Glutamatergic neuron (in vitro differentiated cells): ENCODE results near the gene JDP2. TPM values are rescaled to one million over a fixed set of nuclear protein-coding genes. Genes with fewer than 3 reads are reported as not detected.

ENCODE experiments used
- DNase-seq: peaks from one replicate; pipeline ENCODE4 v3.0.0; 2022
- H3K27ac Mint-ChIP-seq: one replicate; pipeline ENCODE4 v1.8.0; 2020; ENCODE audit warnings: mild to moderate bottlenecking, mixed read lengths, inconsistent platforms; ENCODE audit not compliant: unreplicated experiment
- H3K27me3 Mint-ChIP-seq: one replicate; pipeline ENCODE4 v1.8.0; 2020; ENCODE audit warnings: mild to moderate bottlenecking, moderate library complexity, mixed read lengths, inconsistent platforms; ENCODE audit not compliant: unreplicated experiment
- H3K36me3 Mint-ChIP-seq: one replicate; pipeline ENCODE4 v1.8.0; 2020; ENCODE audit warnings: mild to moderate bottlenecking, mixed read lengths, inconsistent platforms; ENCODE audit not compliant: unreplicated experiment
- H3K4me1 Mint-ChIP-seq: one replicate; pipeline ENCODE4 v1.8.0; 2020; ENCODE audit warnings: mild to moderate bottlenecking, low read depth, mixed read lengths, inconsistent platforms; ENCODE audit not compliant: unreplicated experiment
- H3K4me3 Mint-ChIP-seq: one replicate; pipeline ENCODE4 v1.8.0; 2020; ENCODE audit warnings: mild to moderate bottlenecking, mixed read lengths, inconsistent platforms; ENCODE audit not compliant: unreplicated experiment
- H3K9me3 Mint-ChIP-seq: one replicate; pipeline ENCODE4 v1.8.0; 2020; ENCODE audit warnings: mild to moderate bottlenecking, moderate library complexity, mixed read lengths, inconsistent platforms; ENCODE audit not compliant: unreplicated experiment
- total RNA-seq: library from RNA; stranded (reverse); fragmentation: NEBNext Ultra II Directional; extraction: Animal tissue kit (Norgen Biotek cat#: 25700); gene quantifications from one replicate; pipeline ENCODE4 v1.2.1, GENCODE V29; 2021; ENCODE audit not compliant: unreplicated experiment
- TF ChIP-seq, protein P1 (sequence below): fragments of 200-600 bp; sonication (generic); IDR thresholded peaks from one replicate; pipeline ENCODE4 v1.5.0; 2021; ENCODE audit not compliant: partially characterized antibody, unreplicated experiment

The JDP2 gene
- total RNA-seq, 1 donor from 2014 or later: 5.7 TPM

DNA sequence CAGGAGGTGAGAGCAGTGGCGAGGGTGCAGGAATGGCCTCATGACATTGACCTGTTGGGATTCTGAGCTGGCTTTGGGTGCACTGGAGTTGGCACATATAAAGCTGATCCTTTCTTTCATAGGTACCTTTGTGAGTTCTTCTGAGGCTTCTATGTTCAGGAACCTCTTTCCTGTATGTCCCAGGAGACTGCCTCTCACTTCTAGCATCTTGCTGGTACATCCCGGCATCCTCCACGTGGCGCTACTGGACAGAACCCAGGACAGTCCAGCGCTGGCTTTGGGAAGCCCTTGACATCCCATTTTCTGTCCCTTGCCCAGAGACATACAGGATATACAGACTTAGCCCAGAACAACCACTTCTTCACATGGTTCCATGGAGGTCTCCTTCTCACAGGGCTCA, 50.1 kb downstream of the JDP2 start:
- H3K4me1 Mint-ChIP-seq: no peaks in the 10 kb centered on the region
- H3K9me3 Mint-ChIP-seq: no peaks in the 10 kb centered on the region
- no peak overlapping the region for H3K4me3 Mint-ChIP-seq
- TF ChIP-seq, protein P1, sequence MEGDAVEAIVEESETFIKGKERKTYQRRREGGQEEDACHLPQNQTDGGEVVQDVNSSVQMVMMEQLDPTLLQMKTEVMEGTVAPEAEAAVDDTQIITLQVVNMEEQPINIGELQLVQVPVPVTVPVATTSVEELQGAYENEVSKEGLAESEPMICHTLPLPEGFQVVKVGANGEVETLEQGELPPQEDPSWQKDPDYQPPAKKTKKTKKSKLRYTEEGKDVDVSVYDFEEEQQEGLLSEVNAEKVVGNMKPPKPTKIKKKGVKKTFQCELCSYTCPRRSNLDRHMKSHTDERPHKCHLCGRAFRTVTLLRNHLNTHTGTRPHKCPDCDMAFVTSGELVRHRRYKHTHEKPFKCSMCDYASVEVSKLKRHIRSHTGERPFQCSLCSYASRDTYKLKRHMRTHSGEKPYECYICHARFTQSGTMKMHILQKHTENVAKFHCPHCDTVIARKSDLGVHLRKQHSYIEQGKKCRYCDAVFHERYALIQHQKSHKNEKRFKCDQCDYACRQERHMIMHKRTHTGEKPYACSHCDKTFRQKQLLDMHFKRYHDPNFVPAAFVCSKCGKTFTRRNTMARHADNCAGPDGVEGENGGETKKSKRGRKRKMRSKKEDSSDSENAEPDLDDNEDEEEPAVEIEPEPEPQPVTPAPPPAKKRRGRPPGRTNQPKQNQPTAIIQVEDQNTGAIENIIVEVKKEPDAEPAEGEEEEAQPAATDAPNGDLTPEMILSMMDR: no peak
- H3K36me3 Mint-ChIP-seq: peaks cover 8% of the 10 kb centered on the region
- no peak overlapping the region for H3K27ac Mint-ChIP-seq
- H3K27me3 Mint-ChIP-seq: peaks cover 4% of the 10 kb centered on the region
- DNase-seq: no peak

DNA sequence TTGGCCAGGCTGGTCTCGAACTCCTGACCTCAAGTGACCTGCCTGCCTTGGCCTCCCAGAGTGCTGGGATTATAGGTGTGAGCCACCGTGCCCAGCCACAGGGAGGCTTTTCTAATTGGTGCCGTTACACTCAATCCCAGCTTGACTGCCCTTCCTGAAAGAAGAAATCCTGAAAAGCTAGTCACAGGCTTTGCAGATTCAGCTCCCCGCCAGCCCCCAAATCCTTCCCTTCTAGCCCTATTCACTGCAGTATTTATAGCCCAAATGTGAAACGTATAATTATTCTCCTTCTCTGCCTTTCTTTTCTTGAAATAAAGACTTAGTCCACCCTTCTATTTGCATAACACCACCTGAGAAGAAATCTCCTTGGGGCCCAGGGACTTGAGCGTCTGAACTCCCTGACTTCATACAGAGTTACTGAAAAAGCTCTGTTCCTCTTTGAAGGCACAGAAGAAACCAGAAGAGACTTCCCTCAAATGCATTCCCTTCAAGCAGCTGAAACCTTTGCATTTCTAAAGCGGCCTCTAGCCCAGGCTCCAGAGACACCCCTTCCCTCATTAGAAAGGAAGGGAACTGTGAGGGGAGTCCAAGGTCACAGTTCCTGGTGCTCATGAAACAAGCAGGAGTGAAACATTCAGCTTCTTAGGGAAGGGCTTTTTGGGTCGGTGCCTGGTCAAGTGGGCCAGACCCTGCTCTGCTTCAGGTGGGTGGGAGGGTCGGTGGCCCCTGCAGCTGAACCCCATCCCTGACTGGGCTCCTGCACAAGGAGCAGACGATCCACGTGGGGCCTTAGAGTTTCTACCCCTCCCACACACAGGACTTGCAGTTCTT, 52.2 kb downstream of the JDP2 start:
- H3K9me3 Mint-ChIP-seq: no peaks in the 10 kb centered on the region
- no peak for DNase-seq
- H3K4me3 Mint-ChIP-seq: no peak overlapping the region
- H3K36me3 Mint-ChIP-seq: peaks cover 8% of the 10 kb centered on the region
- no peaks in the 10 kb centered on the region for H3K4me1 Mint-ChIP-seq
- no peak overlapping the region for H3K27ac Mint-ChIP-seq
- TF ChIP-seq, protein P1: no peak
- H3K27me3 Mint-ChIP-seq: no peaks in the 10 kb centered on the region

DNA sequence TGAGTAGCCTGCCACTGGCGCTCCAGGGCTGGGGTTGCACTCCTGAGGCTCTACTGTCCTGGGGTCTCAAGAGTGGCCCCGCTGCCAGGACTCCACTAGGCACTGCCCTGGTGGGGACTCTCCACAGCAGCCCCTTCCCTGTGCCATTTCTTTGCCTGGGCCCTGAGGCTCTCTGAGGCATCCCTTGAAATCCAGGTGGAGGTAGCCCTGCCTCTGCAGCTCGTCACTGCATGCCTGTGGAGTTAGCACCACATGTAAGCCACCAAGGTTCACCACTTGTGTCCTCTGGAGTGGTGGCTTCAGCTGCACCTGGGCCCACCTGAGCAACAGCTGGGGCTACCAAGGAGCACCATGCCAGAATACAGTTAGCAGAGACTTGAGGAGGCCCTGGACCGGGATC, 54.5 kb downstream of the JDP2 start:
- DNase-seq: no peak
- no peaks in the 10 kb centered on the region for H3K4me1 Mint-ChIP-seq
- no peak overlapping the region for H3K27ac Mint-ChIP-seq
- peaks cover 8% of the 10 kb centered on the region for H3K36me3 Mint-ChIP-seq
- TF ChIP-seq, protein P1: no peak
- no peak overlapping the region for H3K4me3 Mint-ChIP-seq
- no peaks in the 10 kb centered on the region for H3K9me3 Mint-ChIP-seq
- no peaks in the 10 kb centered on the region for H3K27me3 Mint-ChIP-seq

DNA sequence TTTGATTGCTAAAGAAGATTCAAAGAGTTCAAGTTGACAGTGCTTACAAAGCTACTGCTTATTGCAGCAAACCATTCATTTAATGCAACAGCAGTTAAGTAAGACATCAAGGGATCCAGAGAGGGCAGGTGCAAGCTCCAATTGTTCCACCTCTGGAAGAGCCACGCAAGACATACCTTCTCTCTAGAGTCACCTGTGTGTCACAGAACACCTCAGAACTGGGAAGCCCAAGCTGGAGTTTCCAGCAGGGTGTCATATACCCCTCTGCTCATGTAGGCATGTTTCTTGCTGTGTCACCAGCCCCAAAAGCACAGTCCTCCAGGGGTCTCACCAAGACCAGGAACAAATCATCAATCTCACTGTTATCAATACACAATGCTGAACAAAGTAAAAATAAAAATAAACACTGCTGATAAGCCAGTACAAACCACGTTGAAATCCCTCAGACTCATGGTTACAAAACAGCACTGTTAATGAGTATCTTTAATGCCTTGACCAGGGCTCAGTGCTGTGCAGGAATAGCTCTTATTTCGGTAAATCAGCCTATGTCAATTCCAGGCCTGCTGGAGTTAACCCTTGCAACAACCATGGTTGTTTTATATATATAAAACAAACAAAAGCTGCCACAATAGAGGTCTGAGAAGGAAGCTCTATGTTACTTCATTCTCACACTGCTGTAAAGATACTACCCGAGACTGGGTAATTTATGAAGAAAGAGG, 57.0 kb downstream of the JDP2 start:
- TF ChIP-seq, protein P1: no peak
- no peak overlapping the region for H3K4me3 Mint-ChIP-seq
- peaks cover 8% of the 10 kb centered on the region for H3K36me3 Mint-ChIP-seq
- no peaks in the 10 kb centered on the region for H3K9me3 Mint-ChIP-seq
- no peaks in the 10 kb centered on the region for H3K27me3 Mint-ChIP-seq
- DNase-seq: no peak
- no peak overlapping the region for H3K27ac Mint-ChIP-seq
- no peaks in the 10 kb centered on the region for H3K4me1 Mint-ChIP-seq

DNA sequence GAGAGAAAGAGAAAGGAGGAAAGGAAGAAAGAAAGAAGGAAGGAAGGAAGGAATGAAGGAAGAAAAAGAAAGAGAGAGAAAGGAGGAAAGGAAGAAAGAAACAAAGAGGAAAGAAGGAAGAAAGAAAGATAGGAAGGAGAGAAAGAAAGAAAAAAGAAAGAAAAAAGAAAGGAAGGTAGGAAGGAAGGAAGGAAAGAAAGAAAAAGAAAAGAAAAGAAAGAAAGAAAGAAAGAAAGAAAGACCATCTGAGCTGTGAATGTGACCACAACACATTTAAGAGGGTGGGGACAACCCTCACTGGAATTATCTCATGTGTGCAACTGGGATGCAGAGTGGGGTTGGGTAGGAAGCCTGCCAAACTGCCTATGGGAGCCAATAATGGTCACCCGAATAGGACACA, 58.5 kb downstream of the JDP2 start:
- H3K9me3 Mint-ChIP-seq: no peaks in the 10 kb centered on the region
- H3K4me3 Mint-ChIP-seq: no peak overlapping the region
- TF ChIP-seq, protein P1: no peak
- H3K27ac Mint-ChIP-seq: no peak overlapping the region
- no peaks in the 10 kb centered on the region for H3K27me3 Mint-ChIP-seq
- H3K36me3 Mint-ChIP-seq: peaks cover 4% of the 10 kb centered on the region
- no peaks in the 10 kb centered on the region for H3K4me1 Mint-ChIP-seq
- no peak for DNase-seq
